HEK293 (cell line): ENCODE data around the gene PUDP.
"Not testable (repeated sequence)": the region's sequence is repeated elsewhere in the genome, so short reads cannot be mapped to it uniquely, and the experiment has no call there.

Experiments
- CTCF ChIA-PET: fragments of 350-600 bp; formaldehyde crosslinking; extraction: SDS; loops from one replicate; lab custom pipeline; 2021; ENCODE audit warnings: antibody characterized with exemption; lab: Yijun Ruan, JAX
- POLR2A ChIA-PET: fragments of 300-600 bp; formaldehyde crosslinking; extraction: SDS; loops from one replicate; lab custom pipeline; 2020; ENCODE audit warnings: antibody characterized with exemption, inconsistent platforms; lab: Yijun Ruan, JAX
- H3K27ac ChIP-seq: fragments of 200-500 bp; sonication (Bioruptor generic); 2 replicates; pipeline ENCODE4 v1.5.1; 2014; ENCODE audit warnings: low read depth, low read length, control low read depth, inconsistent platforms; ENCODE audit errors: extremely low read depth
- H3K36me3 ChIP-seq, 2 experiments: fragments of 200-500 bp in 1 of 2; sonication (Bioruptor generic) in 1 of 2; 1 replicate in 1 of 2; 2 replicates in 1 of 2; pipeline ENCODE4 v1.5.1; 2014 to 2017; ENCODE audit warnings: inconsistent platforms in 2 of 2, low read length in 2 of 2; ENCODE audit not compliant: control insufficient read depth in 2 of 2, insufficient read depth in 1 of 2
- H3K4me1 ChIP-seq: fragments of 200-500 bp; sonication (Bioruptor generic); 2 replicates; pipeline ENCODE4 v1.5.1; 2014; ENCODE audit warnings: mild to moderate bottlenecking, low read length, inconsistent platforms; ENCODE audit not compliant: control insufficient read depth, insufficient read depth
- H3K4me3 ChIP-seq: 2 replicates; pipeline ENCODE4 v1.5.1; 2011; ENCODE audit warnings: low read depth, mild to moderate bottlenecking, control low read depth, low read length, moderate library complexity
- H3K9me3 ChIP-seq: fragments of 200-500 bp; sonication (Bioruptor generic); 2 replicates; pipeline ENCODE4 v1.5.1; 2014; ENCODE audit warnings: low read depth, low read length, inconsistent platforms; ENCODE audit not compliant: control insufficient read depth, insufficient read depth
- KLF1 ChIP-seq: fragments of 450-650 bp; formaldehyde crosslinking; IDR thresholded peaks from 2 replicates; pipeline ENCODE4 v1.5.1; 2016; ENCODE audit warnings: missing biosample characterization, missing genetic modification characterization
- KLF7 ChIP-seq: fragments of 450-650 bp; formaldehyde crosslinking; IDR thresholded peaks from 2 replicates; pipeline ENCODE4 v1.5.1; 2016; ENCODE audit warnings: missing biosample characterization, missing genetic modification characterization, borderline replicate concordance
- MYNN ChIP-seq: fragments of 450-650 bp; formaldehyde crosslinking; IDR thresholded peaks from 2 replicates; pipeline ENCODE4 v1.5.1; 2016; ENCODE audit warnings: missing biosample characterization, missing genetic modification characterization, borderline replicate concordance
- PRDM1 ChIP-seq: fragments of 450-650 bp; formaldehyde crosslinking; IDR thresholded peaks from 2 replicates; pipeline ENCODE4; 2016; ENCODE audit warnings: missing biosample characterization, missing genetic modification characterization
- SP7 ChIP-seq: fragments of 450-650 bp; formaldehyde crosslinking; IDR thresholded peaks from 2 replicates; pipeline ENCODE4 v1.5.1; 2016; ENCODE audit warnings: missing biosample characterization, missing genetic modification characterization
- ZBTB17 ChIP-seq: fragments of 450-650 bp; formaldehyde crosslinking; IDR thresholded peaks from 2 replicates; pipeline ENCODE4 v1.5.1; 2016; ENCODE audit warnings: missing biosample characterization, missing genetic modification characterization
- ZFP69B ChIP-seq: fragments of 450-650 bp; formaldehyde crosslinking; IDR thresholded peaks from 2 replicates; pipeline ENCODE4 v1.5.1; 2016; ENCODE audit warnings: missing biosample characterization, missing genetic modification characterization
- ZNF132 ChIP-seq: fragments of 450-650 bp; formaldehyde crosslinking; IDR thresholded peaks from 2 replicates; pipeline ENCODE4 v1.5.1; 2017; ENCODE audit warnings: missing biosample characterization, missing genetic modification characterization, borderline replicate concordance
- ZNF138 ChIP-seq: fragments of 450-650 bp; formaldehyde crosslinking; IDR thresholded peaks from 2 replicates; pipeline ENCODE4 v1.5.1; 2016; ENCODE audit warnings: missing biosample characterization, missing genetic modification characterization, borderline replicate concordance
- ZNF169 ChIP-seq: fragments of 450-650 bp; formaldehyde crosslinking; IDR thresholded peaks from 2 replicates; pipeline ENCODE4 v1.5.1; 2016; ENCODE audit warnings: missing biosample characterization, missing genetic modification characterization
- ZNF266 ChIP-seq: fragments of 450-650 bp; formaldehyde crosslinking; IDR thresholded peaks from 2 replicates; pipeline ENCODE4 v1.5.1; 2016; ENCODE audit warnings: missing biosample characterization, missing genetic modification characterization, low read depth
- ZNF274 ChIP-seq, 2 experiments: fragments of 200-500 bp in 1 of 2; fragments of 450-650 bp in 1 of 2; sonication (Bioruptor generic) in 1 of 2; formaldehyde crosslinking in 1 of 2; IDR thresholded peaks; 2 replicates each; pipeline versions ENCODE4 v1.5.1 to v1.6.1; 2014 to 2016; ENCODE audit warnings: borderline replicate concordance in 1 of 2, inconsistent platforms in 1 of 2, low read length in 1 of 2, missing biosample characterization in 1 of 2, missing genetic modification characterization in 1 of 2
- ZNF335 ChIP-seq: fragments of 450-650 bp; formaldehyde crosslinking; conservative IDR thresholded peaks from 2 replicates; pipeline ENCODE4 v1.5.1; 2016; ENCODE audit warnings: missing biosample characterization, missing genetic modification characterization
- ZNF350 ChIP-seq: fragments of 450-650 bp; formaldehyde crosslinking; IDR thresholded peaks from 2 replicates; pipeline ENCODE4 v1.5.0; 2017; ENCODE audit warnings: missing biosample characterization, mild to moderate bottlenecking, missing genetic modification characterization
- ZNF394 ChIP-seq: fragments of 450-650 bp; formaldehyde crosslinking; IDR thresholded peaks from 2 replicates; pipeline ENCODE4 v1.5.1; 2016; ENCODE audit warnings: missing biosample characterization, missing genetic modification characterization, mild to moderate bottlenecking, moderate library complexity, borderline replicate concordance
- ZNF426 ChIP-seq: fragments of 450-650 bp; formaldehyde crosslinking; IDR thresholded peaks from 2 replicates; pipeline ENCODE4 v1.5.1; 2017; ENCODE audit warnings: missing biosample characterization, missing genetic modification characterization, mild to moderate bottlenecking, inconsistent platforms, moderate library complexity
- ZNF549 ChIP-seq: fragments of 450-650 bp; IDR thresholded peaks from 2 replicates; pipeline ENCODE4 v1.5.1; 2018; ENCODE audit warnings: missing biosample characterization, missing genetic modification characterization, mild to moderate bottlenecking, inconsistent platforms, moderate library complexity
- ZNF555 ChIP-seq: fragments of 450-650 bp; formaldehyde crosslinking; conservative IDR thresholded peaks from 2 replicates; pipeline ENCODE4 v1.5.1; 2017; ENCODE audit warnings: missing biosample characterization, mild to moderate bottlenecking, missing genetic modification characterization, inconsistent platforms
- ZNF560 ChIP-seq: fragments of 450-650 bp; formaldehyde crosslinking; IDR thresholded peaks from 2 replicates; pipeline ENCODE4 v1.5.1; 2017; ENCODE audit warnings: missing biosample characterization, missing genetic modification characterization, borderline replicate concordance
- ZNF600 ChIP-seq: fragments of 450-650 bp; formaldehyde crosslinking; IDR thresholded peaks from 2 replicates; pipeline ENCODE4 v1.5.1; 2016; ENCODE audit warnings: missing biosample characterization, missing genetic modification characterization
- ZNF624 ChIP-seq: fragments of 450-650 bp; formaldehyde crosslinking; IDR thresholded peaks from 2 replicates; pipeline ENCODE4 v1.5.1; 2017; ENCODE audit warnings: missing biosample characterization, missing genetic modification characterization
- ZNF658 ChIP-seq: fragments of 450-650 bp; formaldehyde crosslinking; IDR thresholded peaks from 2 replicates; pipeline ENCODE4; 2016; ENCODE audit warnings: missing biosample characterization, missing genetic modification characterization
- ZNF664 ChIP-seq: fragments of 450-650 bp; formaldehyde crosslinking; IDR thresholded peaks from 2 replicates; pipeline ENCODE4 v1.5.1; 2016; ENCODE audit warnings: missing biosample characterization, missing genetic modification characterization
- ZNF76 ChIP-seq: fragments of 450-650 bp; formaldehyde crosslinking; IDR thresholded peaks from 2 replicates; pipeline ENCODE4; 2016; ENCODE audit warnings: low read depth, missing biosample characterization, missing genetic modification characterization, borderline replicate concordance
- TF ChIP-seq, protein P1 (sequence below): fragments of 450-650 bp; formaldehyde crosslinking; IDR thresholded peaks from 2 replicates; pipeline ENCODE4 v1.5.1; 2017; ENCODE audit warnings: missing biosample characterization, missing genetic modification characterization
- TF ChIP-seq, protein P2 (sequence below): fragments of 450-650 bp; formaldehyde crosslinking; IDR thresholded peaks from 2 replicates; pipeline ENCODE4 v1.5.1; 2016; ENCODE audit warnings: missing biosample characterization, missing genetic modification characterization
- TF ChIP-seq, protein P3 (sequence below): fragments of 450-650 bp; formaldehyde crosslinking; IDR thresholded peaks from 2 replicates; pipeline ENCODE4 v1.5.1; 2016; ENCODE audit warnings: missing biosample characterization, missing genetic modification characterization
- TF ChIP-seq, protein P4 (sequence below): fragments of 450-650 bp; formaldehyde crosslinking; IDR thresholded peaks from 2 replicates; pipeline ENCODE4 v1.5.1; 2016; ENCODE audit warnings: missing biosample characterization, missing genetic modification characterization

The PUDP gene

DNA sequence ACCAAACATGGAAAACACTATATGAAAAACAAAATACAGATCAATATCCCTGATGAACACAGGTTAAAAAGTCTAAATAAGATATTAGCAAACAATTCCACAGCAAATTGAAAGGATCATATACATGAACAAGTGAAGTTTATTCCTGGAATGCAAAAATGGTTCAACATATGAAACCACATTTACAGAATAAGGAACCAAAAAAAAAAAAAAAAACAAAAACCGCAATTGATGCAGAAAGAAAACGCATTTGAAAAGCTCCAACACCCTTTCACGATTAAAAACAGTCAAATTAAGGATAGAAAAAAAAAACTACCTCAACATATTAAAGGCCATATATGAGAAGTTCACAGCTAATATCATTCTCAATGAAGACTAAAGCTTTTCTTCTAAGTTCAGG, 45.8 kb downstream of the PUDP start (continued):
- TF ChIP-seq PRDM1: no peak
- no peak for TF ChIP-seq ZNF132 (tag by site-specific recombination)
- TF ChIP-seq ZNF266 (tag by site-specific recombination): no peak
- TF ChIP-seq ZNF555 (tag by site-specific recombination): no peak
- no peak for TF ChIP-seq ZNF350 (tag by site-specific recombination)
- no peak for TF ChIP-seq ZNF394
- TF ChIP-seq ZNF426: no peak
- no peak for TF ChIP-seq KLF7 (tag by site-specific recombination)
- TF ChIP-seq, protein P1, sequence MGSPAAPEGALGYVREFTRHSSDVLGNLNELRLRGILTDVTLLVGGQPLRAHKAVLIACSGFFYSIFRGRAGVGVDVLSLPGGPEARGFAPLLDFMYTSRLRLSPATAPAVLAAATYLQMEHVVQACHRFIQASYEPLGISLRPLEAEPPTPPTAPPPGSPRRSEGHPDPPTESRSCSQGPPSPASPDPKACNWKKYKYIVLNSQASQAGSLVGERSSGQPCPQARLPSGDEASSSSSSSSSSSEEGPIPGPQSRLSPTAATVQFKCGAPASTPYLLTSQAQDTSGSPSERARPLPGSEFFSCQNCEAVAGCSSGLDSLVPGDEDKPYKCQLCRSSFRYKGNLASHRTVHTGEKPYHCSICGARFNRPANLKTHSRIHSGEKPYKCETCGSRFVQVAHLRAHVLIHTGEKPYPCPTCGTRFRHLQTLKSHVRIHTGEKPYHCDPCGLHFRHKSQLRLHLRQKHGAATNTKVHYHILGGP (tag by site-specific recombination): no peak
- no peak for TF ChIP-seq ZNF600
- TF ChIP-seq, protein P2, sequence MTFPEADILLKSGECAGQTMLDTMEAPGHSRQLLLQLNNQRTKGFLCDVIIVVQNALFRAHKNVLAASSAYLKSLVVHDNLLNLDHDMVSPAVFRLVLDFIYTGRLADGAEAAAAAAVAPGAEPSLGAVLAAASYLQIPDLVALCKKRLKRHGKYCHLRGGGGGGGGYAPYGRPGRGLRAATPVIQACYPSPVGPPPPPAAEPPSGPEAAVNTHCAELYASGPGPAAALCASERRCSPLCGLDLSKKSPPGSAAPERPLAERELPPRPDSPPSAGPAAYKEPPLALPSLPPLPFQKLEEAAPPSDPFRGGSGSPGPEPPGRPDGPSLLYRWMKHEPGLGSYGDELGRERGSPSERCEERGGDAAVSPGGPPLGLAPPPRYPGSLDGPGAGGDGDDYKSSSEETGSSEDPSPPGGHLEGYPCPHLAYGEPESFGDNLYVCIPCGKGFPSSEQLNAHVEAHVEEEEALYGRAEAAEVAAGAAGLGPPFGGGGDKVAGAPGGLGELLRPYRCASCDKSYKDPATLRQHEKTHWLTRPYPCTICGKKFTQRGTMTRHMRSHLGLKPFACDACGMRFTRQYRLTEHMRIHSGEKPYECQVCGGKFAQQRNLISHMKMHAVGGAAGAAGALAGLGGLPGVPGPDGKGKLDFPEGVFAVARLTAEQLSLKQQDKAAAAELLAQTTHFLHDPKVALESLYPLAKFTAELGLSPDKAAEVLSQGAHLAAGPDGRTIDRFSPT: no peak
- TF ChIP-seq, all 188 proteins: peak for 0

DNA sequence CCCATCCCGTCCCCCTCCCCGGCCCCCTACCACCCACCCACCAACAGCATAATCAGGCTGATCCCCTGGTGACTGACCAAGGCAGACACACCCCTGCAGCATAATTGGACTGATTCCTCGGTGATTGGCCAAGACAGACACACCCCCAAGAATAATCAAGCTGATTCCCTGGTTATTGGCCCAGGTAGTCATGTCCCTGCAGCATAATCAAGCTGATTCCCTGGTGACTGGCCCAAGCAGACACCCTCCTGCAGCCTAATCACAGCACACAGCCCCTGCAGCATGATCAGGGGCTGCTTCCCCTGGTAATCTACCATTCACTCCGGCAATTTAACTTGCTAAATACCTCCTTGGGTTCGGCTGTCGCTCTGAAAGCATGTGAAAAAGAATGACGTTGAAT, 47.9 kb downstream of the PUDP start:
- peaks cover 0 to 22% of the 10 kb centered on the region in 2 experiments; a peak in 1 of 3 replicates for H3K36me3 ChIP-seq
- H3K4me3 ChIP-seq: no peak overlapping the region
- POLR2A ChIA-PET: no interaction called here
- no peak overlapping the region for H3K27ac ChIP-seq
- no peaks in the 10 kb centered on the region for H3K9me3 ChIP-seq
- CTCF ChIA-PET: no interaction called here
- no peaks in the 10 kb centered on the region for H3K4me1 ChIP-seq
- TF ChIP-seq ZNF664 (tag by site-specific recombination): no peak
- TF ChIP-seq, protein P3, sequence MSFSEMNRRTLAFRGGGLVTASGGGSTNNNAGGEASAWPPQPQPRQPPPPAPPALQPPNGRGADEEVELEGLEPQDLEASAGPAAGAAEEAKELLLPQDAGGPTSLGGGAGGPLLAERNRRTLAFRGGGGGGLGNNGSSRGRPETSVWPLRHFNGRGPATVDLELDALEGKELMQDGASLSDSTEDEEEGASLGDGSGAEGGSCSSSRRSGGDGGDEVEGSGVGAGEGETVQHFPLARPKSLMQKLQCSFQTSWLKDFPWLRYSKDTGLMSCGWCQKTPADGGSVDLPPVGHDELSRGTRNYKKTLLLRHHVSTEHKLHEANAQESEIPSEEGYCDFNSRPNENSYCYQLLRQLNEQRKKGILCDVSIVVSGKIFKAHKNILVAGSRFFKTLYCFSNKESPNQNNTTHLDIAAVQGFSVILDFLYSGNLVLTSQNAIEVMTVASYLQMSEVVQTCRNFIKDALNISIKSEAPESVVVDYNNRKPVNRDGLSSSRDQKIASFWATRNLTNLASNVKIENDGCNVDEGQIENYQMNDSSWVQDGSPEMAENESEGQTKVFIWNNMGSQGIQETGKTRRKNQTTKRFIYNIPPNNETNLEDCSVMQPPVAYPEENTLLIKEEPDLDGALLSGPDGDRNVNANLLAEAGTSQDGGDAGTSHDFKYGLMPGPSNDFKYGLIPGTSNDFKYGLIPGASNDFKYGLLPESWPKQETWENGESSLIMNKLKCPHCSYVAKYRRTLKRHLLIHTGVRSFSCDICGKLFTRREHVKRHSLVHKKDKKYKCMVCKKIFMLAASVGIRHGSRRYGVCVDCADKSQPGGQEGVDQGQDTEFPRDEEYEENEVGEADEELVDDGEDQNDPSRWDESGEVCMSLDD (tag by site-specific recombination): no peak
- TF ChIP-seq ZNF549 (tag by site-specific recombination): no peak
- TF ChIP-seq ZNF169: no peak
- TF ChIP-seq ZNF658 (tag by site-specific recombination): no peak
- no peak for TF ChIP-seq ZNF560 (tag by site-specific recombination)
- no peak for TF ChIP-seq ZNF624
- TF ChIP-seq ZNF76 (tag by site-specific recombination): no peak
- TF ChIP-seq ZNF138 (tag by site-specific recombination): no peak
- TF ChIP-seq, protein P4, sequence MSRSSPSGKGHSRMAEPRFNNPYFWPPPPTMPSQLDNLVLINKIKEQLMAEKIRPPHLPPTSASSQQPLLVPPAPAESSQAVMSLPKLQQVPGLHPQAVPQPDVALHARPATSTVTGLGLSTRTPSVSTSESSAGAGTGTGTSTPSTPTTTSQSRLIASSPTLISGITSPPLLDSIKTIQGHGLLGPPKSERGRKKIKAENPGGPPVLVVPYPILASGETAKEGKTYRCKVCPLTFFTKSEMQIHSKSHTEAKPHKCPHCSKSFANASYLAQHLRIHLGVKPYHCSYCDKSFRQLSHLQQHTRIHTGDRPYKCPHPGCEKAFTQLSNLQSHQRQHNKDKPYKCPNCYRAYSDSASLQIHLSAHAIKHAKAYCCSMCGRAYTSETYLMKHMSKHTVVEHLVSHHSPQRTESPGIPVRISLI (tag by site-specific recombination): no peak
- no peak for TF ChIP-seq ZNF426
- TF ChIP-seq KLF7 (tag by site-specific recombination): no peak
- no peak for TF ChIP-seq ZFP69B (tag by site-specific recombination)
- no peak for TF ChIP-seq SP7 (tag by site-specific recombination)
- TF ChIP-seq ZNF335 (tag by site-specific recombination): no peak
- TF ChIP-seq ZBTB17 (tag by site-specific recombination): no peak
- TF ChIP-seq MYNN (tag by site-specific recombination): no peak
- no peak for TF ChIP-seq KLF1 (tag by site-specific recombination)
- no peak for TF ChIP-seq ZNF274 (IDR thresholded peaks at IDR 0.05; ENCODE audit: low read length)
- no peak for TF ChIP-seq ZNF274 (tag by site-specific recombination; IDR thresholded peaks at IDR 0.05; ENCODE audit: borderline replicate concordance)
- no peak for TF ChIP-seq ZNF600

DNA sequence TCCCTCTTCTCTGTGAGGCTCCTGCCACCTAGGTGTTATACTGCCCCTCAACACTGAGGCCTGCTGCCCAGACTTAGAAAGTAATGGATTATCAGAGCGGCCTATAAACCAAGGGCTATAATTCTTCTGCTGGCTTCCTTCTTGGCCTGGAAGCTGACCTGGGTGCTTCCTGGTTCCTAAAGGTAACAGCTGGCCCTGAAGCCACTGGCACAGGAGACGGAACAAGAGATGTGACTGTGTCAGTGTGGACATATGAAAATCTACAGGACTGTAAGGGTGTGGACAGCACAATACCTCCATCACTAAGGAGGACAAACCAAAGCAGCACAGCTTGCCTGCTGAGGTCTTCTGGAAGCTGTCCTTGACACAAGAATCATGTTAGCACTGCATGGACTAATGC, 52.3 kb downstream of the PUDP start:
- H3K4me1 ChIP-seq, H3K4me3 ChIP-seq, H3K27ac ChIP-seq, H3K36me3 ChIP-seq, POLR2A ChIA-PET, H3K9me3 ChIP-seq: not testable (repeated sequence)
- CTCF ChIA-PET: interaction anchor here (0.7 kb wide), 1 partner anchor 35 kb away, joined by 3 read pairs; no protein-coding TSS in a partner anchor
